ENCODE data around the gene DRAP1.

The DRAP1 gene

GRCh38 chr11:65900125-65900898 is 18.9 kb upstream of the DRAP1 start, which contains the start of gene FOSL1:
Gene FOSL1 (minus strand): TSS chr11:65900388. CDS start chr11:65900339, 49 bp downstream.
- no peak for DNase-seq (ENCODE audit: extremely low spot score, insufficient read length, low read depth)
- FAIRE-seq: peak; percentile 53

GRCh38 chr11:65900899-65901180 is 18.4 kb upstream of the DRAP1 start:
- no peak for DNase-seq (ENCODE audit: extremely low spot score, insufficient read length, low read depth)
- FAIRE-seq: no peak

- DNase-seq (ENCODE audit: extremely low spot score, insufficient read length, low read depth): no peak
These were observed 16.2 kb upstream of the DRAP1 start for GRCh38 chr11:65903068-65903481.

GRCh38 chr11:65903715-65904114 is 15.5 kb upstream of the DRAP1 start:
- FAIRE-seq (no peak), DNase-seq (ENCODE audit: extremely low spot score, insufficient read length, low read depth) (no peak)

More at GRCh38 chr11:65903068-65903481, 16.2 kb upstream of the DRAP1 start:
- no peak for FAIRE-seq

GRCh38 chr11:65906602-65907001 is 12.6 kb upstream of the DRAP1 start:
- DNase-seq (ENCODE audit: extremely low spot score, insufficient read length, low read depth): no peak
- FAIRE-seq: no peak

- DNase-seq (ENCODE audit: extremely low spot score, insufficient read length, low read depth) (no peak), FAIRE-seq (no peak)
These were observed 11.3 kb upstream of the DRAP1 start for GRCh38 chr11:65907878-65908277.

- no peak for FAIRE-seq
- no peak for DNase-seq (ENCODE audit: extremely low spot score, insufficient read length, low read depth)
These were observed 7.3 kb upstream of the DRAP1 start for GRCh38 chr11:65911682-65912568.

GRCh38 chr11:65912845-65913244 is 6.4 kb upstream of the DRAP1 start:
- no peak for FAIRE-seq
- no peak for DNase-seq (ENCODE audit: extremely low spot score, insufficient read length, low read depth)

- FAIRE-seq (no peak), DNase-seq (ENCODE audit: extremely low spot score, insufficient read length, low read depth) (no peak)
These were observed 4.0 kb upstream of the DRAP1 start for GRCh38 chr11:65915101-65915820.

GRCh38 chr11:65915821-65916251 is 3.4 kb upstream of the DRAP1 start:
- DNase-seq (ENCODE audit: extremely low spot score, insufficient read length, low read depth) (no peak), FAIRE-seq (no peak)

- DNase-seq (ENCODE audit: extremely low spot score, insufficient read length, low read depth) (no peak), FAIRE-seq (no peak)
These were observed 2.8 kb upstream of the DRAP1 start for GRCh38 chr11:65916391-65916790.

- DNase-seq (ENCODE audit: extremely low spot score, insufficient read length, low read depth): no peak
- no peak for FAIRE-seq
These were observed 2.2 kb upstream of the DRAP1 start for GRCh38 chr11:65917077-65917433.

GRCh38 chr11:65917434-65918210 is 1.6 kb upstream of the DRAP1 start:
- DNase-seq (ENCODE audit: extremely low spot score, insufficient read length, low read depth): no peak
- no peak for FAIRE-seq

GRCh38 chr11:65918211-65919140 is 750 bp upstream of the DRAP1 start, which contains the start of gene C11orf68:
Gene C11orf68 (minus strand): TSS chr11:65919062. CDS start chr11:65919031, 31 bp downstream.
- DNase-seq (ENCODE audit: extremely low spot score, insufficient read length, low read depth): no peak
- no peak for FAIRE-seq

- DNase-seq (ENCODE audit: extremely low spot score, insufficient read length, low read depth): no peak
- FAIRE-seq: no peak
These were observed 546 bp downstream of the DRAP1 start for GRCh38 chr11:65919573-65920371.

GRCh38 chr11:65920372-65920802 is 1.2 kb downstream of the DRAP1 start:
- FAIRE-seq: no peak
- DNase-seq (ENCODE audit: extremely low spot score, insufficient read length, low read depth): no peak

- DNase-seq (ENCODE audit: extremely low spot score, insufficient read length, low read depth) (no peak), FAIRE-seq (no peak)
These were observed 1.9 kb downstream of the DRAP1 start for GRCh38 chr11:65921033-65921555.

GRCh38 chr11:65921876-65922275 is 2.6 kb downstream of the DRAP1 start:
- DNase-seq (ENCODE audit: extremely low spot score, insufficient read length, low read depth) (no peak), FAIRE-seq (no peak)
